NCI-H2196 (cell line): ENCODE results near the gene NCAPH2.
A peak's percentile ranks its signal among the peaks of the same experiment; 100 is the strongest.
"Not testable (repeated sequence)": the region's sequence is repeated elsewhere in the genome, so short reads cannot be mapped to it uniquely, and the experiment has no call there.

Source experiments
- DNase-seq: peaks from one replicate; lab custom pipeline; 2025; ENCODE audit not compliant: unreplicated experiment; lab: John Stamatoyannopoulos, UW

Gene NCAPH2

DNA sequence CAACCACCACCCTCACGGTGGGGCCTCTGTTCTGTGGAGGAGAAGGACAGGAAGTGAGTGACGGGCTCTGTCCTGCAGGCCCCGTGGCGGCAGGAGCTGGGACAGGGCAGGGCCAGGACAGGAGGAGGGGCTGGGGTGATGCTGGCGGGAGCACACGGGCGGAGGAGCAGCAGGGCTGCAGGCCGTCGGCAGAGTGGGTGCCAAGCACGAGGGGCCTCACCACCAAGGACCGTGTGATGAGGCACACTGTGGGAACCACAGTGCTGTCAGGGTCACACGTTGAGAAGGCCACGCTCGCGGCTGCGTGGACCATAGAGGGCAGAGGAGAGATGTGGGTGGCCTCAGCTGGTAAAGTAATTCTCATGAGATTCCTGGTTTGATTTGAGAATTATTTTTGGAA is 8.9 kb downstream of the NCAPH2 start:
- no peak for DNase-seq

DNA sequence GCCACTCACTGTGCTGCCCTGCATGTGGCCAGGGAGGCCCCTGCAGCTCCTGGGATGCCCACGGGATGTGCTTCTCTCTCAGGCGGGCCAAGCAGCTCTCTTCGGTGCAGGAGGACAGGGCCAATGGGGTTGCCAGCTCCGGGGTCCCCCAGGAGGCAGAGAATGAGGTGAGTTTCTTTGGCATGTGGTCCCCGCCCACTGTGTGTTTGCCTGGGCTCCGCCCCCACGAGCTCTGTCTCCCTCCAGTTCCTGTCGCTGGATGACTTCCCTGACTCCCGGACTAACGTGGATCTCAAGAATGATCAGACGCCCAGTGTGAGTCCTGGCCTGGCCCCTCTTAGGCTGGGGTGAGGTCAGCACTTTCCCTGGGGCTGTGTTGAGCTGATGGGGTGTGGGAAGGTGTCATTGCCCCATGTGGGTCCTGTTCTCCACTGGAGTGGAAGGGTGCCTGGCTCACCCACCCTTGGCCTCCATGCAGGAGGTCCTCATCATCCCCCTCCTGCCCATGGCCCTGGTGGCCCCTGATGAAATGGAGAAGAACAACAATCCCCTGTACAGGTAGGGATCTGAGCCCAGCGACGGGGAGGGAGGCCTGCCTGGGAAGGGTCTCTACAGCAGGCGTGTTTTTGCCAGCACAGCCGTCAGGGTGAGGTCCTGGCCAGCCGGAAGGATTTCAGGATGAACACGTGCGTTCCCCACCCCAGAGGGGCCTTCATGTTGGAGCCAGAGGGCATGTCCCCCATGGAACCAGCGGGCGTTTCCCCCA is 9.7 kb downstream of the NCAPH2 start:
- DNase-seq = no peak

DNA sequence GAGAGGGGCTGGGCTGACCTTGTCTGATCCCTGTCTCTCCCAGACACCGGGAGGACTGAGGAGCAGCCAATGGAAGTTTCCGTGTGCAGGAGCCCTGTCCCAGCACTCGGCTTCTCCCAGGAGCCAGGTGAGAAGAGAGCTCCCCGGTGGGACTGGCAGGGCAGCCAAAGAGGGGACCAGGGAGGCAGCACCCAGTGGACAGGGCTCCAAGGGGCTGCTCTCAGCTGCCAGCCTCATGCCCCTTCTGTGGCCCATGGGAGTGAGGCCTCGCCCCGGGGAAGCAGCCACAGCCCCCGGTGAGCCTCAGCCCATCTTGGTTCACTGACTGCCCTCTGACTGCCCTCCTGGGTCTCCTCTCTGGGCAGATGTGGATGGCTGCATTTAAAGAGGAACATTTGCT is 10.6 kb downstream of the NCAPH2 start:
- DNase-seq = no peak

DNA sequence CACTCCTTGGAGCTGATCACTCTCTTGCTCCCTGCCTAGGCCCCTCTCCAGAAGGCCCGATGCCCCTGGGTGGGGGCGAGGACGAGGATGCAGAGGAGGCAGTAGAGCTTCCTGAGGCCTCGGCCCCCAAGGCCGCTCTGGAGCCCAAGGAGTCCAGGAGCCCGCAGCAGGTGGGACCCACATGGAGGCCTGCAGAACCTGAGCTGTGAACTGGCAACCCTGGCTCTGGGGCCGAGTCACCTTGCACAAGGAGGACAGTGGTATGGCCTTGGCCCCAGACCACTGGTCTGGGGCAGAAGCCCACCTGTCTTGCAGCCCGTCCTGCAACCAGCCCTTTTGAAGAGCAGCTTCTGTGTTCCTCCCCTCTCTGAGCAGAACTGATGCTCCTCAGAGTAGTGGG is 11.1 kb downstream of the NCAPH2 start:
- no peak for DNase-seq

DNA sequence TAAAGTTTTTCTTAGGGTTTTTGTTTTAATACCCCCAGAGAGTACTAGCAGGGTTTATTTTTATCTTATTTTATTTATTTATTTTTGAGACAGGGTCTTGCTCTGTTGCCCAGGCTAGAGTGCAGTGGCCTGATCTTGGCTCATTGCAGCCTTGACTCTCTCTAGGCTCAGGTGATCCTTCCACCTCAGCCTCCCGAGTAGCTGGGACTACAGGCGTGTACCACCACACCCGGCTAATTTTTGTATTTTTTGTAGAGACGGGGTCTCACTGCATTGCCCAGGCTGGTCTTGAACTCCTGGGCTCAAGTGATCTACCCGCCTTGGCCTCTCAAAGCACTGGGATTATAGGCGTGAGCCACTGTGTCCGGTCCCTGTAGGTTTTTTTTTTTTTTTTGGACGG is 12.2 kb downstream of the NCAPH2 start:
- DNase-seq = not testable (repeated sequence)

DNA sequence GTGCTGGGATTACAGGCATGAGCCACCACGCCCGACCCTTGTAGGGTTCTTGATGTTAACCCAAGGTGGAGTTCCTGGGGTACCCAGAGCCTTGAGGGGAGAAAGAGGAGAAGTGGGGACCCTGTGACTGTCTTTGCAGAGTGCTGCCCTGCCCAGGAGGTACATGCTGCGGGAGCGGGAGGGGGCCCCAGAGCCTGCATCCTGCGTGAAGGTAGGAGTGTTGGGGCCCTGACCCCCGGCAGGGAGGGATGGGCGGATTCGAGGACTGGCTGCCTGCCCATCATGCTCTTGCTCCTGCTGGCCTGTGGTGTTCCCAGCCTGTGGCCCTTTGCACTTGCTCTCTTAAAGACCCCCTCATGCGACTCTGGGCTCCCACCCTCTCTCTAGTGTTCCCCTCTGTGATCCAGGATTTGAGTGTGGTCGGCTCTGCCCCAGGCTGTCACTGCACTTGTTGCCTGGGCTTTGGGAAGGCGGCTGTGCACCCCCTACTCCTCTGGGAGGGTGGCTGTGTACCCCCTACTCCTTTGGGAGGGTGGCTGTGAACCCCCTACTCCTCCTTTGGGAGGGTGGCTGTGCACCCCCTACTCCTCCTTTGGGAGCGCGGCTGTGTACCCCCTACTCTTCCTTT is 12.9 kb downstream of the NCAPH2 start:
- DNase-seq = no peak

DNA sequence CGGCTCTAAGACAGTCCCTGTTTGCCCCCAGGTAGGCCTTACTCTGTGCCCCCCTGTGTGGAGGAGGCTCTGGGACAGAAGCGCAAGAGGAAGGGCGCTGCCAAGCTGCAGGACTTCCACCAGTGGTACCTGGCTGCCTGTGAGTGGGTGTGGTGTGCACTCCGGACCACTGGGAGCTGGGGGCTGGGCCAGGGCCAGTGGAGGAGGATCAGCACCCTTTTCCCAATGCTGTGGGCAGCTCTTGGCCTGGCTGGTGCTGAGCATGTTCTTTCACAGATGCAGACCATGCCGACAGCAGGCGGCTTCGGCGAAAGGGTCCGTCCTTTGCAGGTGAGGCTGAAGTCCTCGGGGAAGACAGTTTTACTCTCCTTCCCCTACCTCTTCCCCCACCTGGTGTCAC is 13.7 kb downstream of the NCAPH2 start:
- DNase-seq = no peak

DNA sequence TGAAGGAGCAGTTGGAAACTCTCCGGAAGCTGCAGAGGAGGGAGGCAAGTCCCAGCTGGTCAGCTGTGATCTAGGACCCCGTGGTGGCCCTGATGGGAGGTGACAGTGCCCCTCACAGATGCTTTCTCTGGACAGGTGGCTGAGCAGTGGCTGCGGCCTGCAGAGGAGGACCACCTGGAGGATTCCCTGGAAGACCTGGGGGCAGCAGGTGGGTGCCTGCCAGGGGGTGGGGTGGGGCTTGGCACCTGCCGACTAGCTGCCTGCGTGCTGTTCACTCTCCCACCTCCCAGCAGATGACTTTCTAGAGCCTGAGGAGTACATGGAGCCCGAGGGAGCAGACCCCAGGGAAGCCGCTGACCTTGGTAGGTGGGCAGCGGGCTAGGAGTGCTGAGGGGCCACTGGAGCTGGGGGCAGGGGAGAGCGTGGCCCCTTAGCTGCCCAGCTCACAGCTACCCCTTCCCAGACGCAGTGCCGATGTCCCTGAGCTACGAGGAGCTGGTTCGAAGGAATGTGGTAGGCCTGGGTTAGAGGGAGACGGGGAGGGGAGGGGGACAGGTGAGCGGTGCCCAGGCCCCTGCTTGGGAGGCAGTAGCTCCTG is 14.3 kb downstream of the NCAPH2 start:
- no peak for DNase-seq

DNA sequence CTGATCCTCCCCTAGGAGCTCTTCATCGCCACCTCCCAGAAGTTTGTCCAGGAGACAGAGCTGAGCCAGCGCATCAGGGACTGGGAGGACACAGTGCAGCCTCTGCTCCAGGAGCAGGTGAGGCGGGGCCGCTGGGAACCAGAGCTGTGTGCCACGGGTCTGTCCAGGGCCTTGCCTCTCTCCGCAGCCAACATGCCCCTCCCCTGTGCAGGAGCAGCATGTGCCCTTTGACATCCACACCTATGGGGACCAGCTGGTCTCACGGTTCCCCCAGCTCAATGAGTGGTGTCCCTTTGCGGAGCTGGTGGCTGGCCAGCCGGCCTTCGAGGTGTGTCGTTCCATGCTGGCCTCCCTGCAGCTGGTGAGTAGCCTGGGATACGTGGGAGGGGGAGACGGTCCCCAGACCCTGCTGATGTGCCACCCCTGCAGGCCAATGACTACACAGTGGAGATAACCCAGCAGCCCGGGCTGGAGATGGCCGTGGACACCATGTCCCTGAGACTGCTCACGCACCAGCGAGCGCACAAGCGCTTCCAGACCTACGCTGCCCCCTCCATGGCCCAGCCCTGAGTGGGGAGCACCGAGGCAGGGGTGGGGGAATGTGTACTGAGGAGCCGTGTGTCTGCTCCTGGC is 14.9 kb downstream of the NCAPH2 start:
- no peak for DNase-seq

DNA sequence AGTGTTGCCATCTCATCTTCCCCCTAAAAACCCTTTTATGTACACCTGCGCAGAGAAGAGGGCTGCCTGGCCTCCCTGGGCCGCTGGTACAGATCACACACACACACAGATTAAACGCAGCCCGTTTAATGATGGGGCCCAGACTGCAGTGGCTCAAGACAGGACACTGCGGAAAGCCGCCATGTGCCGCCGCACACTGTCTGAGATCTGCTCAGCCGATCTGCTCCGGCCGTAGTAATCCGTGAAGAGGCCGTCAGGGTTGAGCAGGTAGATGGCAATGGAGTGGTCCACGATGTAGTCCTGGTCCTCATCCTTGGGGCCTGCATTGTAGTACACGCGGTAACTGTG is 15.4 kb downstream of the NCAPH2 start:
- DNase-seq = no peak

DNA sequence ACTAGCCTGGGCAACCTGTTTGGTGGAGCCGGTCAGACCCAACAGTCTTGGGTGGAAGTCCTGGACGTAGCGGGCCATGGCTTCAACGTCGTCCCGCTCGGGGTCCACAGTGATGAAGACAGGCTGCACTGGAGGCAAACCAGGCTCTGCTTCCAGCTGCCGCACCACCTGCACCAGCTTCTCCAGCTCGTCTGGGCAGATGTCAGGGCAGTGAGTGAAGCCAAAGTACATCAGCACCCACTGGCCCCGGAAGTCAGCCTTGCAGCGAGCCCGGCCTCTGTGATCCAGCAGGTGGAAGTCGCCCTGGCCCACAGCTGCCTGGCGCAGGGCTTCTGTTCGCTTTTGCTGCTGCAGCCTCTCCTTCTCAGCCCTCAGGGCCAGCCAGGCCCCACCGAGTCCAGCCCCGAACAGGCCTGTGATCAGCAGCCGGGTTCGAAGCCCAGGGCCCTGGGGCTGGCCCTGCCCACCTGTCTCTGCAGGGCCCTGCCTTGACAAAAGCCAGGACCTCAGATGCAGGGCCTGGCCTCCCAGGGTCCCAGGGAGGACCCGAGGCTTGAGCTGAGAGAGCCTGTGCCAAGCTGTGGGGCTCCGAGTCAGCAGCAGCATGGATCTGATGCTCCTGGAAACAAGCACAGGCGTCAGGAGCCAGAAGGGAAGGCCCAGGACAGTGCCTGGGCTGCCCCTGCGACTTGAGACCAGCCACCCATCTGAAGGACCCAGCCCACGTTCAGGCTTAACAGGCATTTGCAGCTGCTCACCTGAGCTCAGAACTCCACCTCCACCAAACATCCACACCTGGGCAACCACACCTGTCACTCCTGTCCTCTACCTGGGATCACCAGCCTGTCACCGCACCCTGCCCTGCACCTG is 16.0 kb downstream of the NCAPH2 start:
- no peak for DNase-seq

DNA sequence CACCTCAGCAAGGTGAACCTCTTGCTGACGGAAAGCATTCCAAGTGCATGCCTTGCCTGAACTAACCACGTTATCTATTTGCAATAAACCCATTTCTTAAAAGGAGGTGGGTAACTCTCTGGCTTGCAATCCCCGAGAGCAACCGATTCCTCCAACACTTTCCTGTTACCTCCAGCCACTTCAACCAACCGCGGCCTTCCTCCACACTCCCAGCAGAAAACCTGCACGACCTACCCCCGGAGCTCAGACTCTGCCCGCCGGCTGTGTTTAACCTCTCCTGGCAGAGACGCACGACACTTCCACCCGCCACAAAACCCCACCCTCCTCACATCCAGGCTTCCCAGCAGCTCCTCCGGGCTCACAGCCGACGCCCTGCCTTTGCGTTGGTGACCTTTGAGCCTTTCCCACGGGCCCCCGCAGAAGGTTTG is 16.7 kb downstream of the NCAPH2 start:
- DNase-seq = no peak

DNA sequence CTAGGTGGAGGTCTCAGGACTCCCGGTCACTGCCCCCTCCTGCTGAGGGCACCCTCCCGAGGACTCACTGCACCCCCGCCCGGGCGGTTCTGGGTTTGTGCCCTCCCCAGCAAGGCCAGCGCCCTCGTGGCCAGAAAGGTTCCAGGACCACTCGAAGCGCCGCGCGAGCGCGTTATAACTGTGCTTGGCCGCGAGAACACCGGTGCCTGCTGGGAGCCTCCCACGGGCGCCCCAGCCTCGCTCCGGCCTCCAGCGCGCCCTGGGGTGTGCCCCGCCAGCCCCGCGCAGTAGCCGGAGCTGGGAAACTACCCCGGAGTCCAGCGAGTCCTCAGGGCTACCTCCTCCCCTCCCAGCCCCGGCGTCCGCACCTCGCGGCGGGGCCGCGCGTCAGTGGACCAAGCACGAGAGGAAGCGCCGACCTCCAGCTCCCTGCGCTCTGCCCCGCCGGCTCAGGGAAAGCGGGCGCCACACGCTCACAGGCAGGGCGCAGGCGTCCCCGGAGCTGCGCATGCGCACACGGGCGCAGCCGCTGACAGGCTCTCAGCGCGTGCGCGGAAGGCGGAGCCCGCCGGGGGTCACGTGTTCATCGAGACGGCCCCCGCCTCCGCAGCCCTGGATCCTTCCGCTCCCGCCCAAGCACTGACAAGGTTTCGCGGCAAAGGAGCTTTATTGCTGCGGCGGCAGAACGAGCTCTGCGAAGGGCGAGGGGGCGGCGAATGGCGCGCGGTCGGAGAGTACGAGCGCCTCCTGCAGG is 17.3 kb downstream of the NCAPH2 start, which contains the start of gene SCO2:
SCO2 (minus strand) TSS at position 495 of the 754 bp plus-strand sequence. CDS start 1,187 bp downstream, outside the sequence.
- peak; percentile 90 for DNase-seq

DNA sequence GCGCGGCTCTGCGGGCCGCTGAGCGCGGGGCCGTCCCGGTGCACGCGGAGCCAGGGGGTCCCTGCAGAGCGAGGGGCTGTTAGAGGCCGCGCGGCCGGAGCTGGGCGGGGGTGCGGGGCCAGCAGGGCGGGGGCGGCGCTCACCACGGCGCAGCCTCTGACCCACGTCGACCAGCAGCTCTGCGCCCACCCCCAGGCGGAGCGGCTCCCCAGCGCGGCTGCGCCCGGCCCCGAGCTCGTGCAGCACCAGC is 17.8 kb downstream of the NCAPH2 start:
- DNase-seq = no peak

DNA sequence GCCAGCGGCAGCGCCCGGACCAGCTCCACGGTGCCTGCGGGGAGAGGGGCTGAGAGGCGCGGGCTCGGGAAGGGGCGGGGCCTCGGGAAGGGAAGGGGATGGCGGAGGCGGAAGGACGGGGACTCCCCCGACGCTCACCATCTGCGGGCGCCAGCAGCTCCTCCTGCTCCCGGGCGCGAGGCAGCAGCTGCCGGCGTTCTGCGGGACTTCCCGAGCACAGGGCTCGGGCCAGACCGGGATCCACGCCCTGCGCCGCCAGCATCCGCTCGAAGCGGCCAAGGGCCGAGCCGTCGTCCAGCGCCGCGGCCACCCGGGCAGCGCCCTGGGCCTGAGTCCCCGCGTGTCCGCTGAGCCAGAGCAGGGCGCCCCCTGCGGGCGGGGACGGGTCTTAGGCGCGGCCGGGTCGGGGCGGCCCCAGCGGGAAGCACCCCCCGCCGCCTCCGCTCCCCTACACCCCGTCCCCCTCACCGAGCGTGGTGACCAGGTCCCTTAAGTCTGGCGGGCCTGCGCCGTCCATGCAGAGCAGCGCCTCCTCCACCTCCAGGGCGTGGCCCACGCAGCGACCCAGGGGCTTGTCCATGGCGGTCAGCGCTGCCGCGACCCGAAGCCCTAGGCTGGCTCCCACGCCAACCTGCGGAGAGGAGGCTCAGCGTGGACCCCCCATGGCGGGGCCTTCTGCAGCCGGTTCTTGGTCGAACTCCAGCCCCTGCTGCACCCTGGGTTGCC is 18.2 kb downstream of the NCAPH2 start:
- peak; percentile 50 for DNase-seq

DNA sequence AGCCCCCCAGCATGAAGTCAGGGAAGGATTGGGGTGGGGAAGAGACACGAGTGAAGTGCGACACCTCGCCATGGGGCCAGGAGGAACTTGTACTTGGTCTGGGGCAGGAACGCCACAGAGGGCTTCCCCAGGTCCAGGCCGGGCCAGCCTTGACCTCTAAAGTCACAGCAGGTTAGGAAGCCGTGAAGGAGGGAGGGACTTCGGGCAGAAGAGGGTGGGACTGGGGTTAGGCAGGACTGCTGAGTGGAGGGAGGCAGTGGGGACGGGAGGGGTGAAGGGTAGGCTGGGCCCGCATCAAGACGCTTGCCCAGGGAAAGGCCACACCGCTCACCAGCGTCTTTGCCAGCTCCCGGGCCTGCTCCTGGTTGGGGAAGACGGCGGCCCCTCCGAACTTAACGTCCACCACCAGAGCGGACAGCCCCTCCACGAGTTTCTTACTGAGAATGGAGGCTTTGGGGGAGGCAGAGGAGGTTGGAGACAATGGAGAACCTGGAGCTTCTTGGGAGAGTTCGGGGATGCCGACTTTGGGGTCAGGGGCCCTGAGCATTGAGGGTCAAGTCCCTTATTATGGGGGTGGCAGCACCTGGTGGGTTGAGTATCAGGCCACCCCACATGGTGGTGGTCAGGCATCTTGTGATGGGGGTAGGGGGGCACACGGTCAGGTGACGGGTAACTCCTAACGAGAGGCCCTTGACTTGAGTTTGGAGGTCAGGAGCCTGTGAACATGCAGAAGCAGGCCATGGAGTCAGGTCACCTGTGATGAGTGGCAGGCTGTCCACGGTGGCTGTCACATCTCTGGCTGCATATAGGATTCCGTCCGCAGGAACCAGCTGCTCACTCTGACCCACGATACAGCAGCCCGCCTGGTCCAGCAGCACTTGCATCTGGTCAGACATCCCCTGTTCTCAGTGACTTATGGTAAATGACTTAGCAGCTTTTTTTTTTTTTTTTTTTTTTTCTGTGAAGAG is 19.1 kb downstream of the NCAPH2 start:
- DNase-seq = no peak

DNA sequence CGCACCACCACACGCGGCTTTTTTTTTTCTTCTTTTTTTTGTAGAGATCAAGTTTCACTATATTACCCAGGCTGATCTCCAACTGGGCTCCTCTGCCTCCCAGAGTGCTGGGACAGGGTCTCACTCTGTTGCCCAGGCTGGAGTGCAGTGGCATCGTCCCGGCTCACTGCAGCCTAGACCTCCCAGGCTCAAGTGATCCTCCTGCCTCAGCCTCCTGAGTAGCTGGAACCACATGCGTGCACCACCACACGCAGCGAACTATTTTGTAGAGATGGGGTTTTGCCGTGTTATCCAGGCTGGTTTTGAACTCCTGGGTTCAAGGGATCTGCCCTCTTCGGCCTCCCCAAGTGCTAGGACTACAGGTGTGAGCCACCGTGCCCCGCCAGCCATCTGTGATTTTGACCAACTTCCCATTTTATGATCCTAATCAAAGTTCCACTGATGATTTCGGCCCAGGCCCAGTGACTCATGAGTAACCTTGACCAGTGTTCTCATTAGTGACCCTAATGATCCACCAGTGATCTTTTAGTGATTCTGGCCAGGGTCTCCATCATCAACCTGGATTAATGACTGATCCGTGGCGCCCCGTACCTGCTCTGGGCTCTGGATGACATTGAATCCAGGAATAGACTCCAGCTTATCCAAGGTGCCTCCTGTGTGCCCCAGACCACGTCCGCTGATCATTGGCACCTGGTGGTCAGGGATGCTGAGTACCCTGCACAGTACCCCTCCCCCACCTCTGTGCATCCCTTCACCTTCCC is 20.1 kb downstream of the NCAPH2 start:
- DNase-seq = no peak
